ENCODE results near the gene ZNF407. TPM values are rescaled to one million over a fixed set of nuclear protein-coding genes. Genes with fewer than 3 reads are reported as not detected.

ZNF407 gene
- total RNA-seq, 6 experiments from 2014 or later = 4.3 to 8.0 (median 5.7) TPM

DNA sequence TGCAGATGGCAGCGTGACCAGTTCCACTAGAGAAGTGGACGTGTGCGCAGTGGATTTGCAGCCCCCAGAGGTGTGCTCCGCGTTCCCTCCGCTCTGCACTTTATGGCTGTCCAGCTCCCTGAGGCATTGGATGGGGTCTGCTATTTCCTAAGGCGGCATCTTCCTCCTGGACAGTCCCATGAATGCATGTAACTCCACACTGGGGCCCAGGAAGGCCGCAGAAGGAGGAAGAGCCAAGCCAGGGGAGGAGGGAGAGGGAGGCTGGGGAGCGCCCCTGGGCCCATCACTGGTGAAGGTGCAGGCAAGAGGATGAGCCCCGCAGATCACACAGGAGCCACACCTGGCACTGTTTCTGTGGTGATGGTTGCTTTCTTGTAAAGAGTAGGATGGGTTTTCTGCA, 512.1 kb downstream of the ZNF407 start:
- Histone ChIP-seq H3K4me1 (no peaks in the 10 kb centered on the region), H3K27ac (no peak overlapping the region), H3K27me3 (no peaks in the 10 kb centered on the region), H3K4me3 (no peak overlapping the region), H3K9me3 (no peaks in the 10 kb centered on the region), H3K36me3 (no peaks in the 10 kb centered on the region)
- WGBS (ENCODE audit: insufficient coverage, low coverage, low lambda C conversion rate, missing lambda C conversion rate) = 83% methylated on average over 7 of the region's 10 CpGs
- DNase-seq = peak in 1 of 3 donors; percentile 17
- no peak for TF ChIP-seq POLR2A (IDR thresholded peaks at IDR 0.05)
- TF ChIP-seq, protein P1, sequence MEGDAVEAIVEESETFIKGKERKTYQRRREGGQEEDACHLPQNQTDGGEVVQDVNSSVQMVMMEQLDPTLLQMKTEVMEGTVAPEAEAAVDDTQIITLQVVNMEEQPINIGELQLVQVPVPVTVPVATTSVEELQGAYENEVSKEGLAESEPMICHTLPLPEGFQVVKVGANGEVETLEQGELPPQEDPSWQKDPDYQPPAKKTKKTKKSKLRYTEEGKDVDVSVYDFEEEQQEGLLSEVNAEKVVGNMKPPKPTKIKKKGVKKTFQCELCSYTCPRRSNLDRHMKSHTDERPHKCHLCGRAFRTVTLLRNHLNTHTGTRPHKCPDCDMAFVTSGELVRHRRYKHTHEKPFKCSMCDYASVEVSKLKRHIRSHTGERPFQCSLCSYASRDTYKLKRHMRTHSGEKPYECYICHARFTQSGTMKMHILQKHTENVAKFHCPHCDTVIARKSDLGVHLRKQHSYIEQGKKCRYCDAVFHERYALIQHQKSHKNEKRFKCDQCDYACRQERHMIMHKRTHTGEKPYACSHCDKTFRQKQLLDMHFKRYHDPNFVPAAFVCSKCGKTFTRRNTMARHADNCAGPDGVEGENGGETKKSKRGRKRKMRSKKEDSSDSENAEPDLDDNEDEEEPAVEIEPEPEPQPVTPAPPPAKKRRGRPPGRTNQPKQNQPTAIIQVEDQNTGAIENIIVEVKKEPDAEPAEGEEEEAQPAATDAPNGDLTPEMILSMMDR (IDR thresholded peaks at IDR 0.05) = no peak
- intact Hi-C loops (cut with DNase I) = no loop called here
- no peak for ATAC-seq

DNA sequence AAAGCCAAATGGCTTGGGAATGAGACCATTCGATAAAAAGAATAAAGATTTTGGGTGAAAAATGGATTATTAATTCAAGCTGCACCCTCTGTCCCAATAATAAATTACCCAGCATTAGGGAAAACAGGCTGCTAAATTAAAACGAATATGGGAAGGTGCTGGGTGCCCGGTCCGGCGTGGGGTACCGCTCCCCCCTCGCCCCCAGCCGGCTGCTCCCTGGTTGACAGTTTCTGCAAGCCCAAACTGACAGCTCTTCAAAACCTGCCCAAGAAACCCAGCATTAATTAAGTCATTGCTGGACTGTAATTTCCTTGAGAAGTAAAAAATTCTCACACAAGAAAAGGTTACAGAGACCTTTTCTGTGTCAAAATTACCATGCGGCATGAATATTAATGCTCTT, 512.6 kb downstream of the ZNF407 start:
- no peak for DNase-seq
- no peaks in the 10 kb centered on the region for H3K9me3 ChIP-seq
- H3K36me3 ChIP-seq = no peaks in the 10 kb centered on the region
- no peaks in the 10 kb centered on the region for H3K4me1 ChIP-seq
- ATAC-seq = no peak
- no peak overlapping the region for H3K27ac ChIP-seq
- H3K27me3 ChIP-seq = no peaks in the 10 kb centered on the region
- intact Hi-C loops (cut with DNase I) = no loop called here
- 77% methylated on average over 9 of the region's 9 CpGs for WGBS (ENCODE audit: insufficient coverage, low coverage, low lambda C conversion rate, missing lambda C conversion rate)
- no peak overlapping the region for H3K4me3 ChIP-seq
- TF ChIP-seq POLR2A (IDR thresholded peaks at IDR 0.05) = no peak
- TF ChIP-seq, protein P1 (IDR thresholded peaks at IDR 0.05) = no peak

DNA sequence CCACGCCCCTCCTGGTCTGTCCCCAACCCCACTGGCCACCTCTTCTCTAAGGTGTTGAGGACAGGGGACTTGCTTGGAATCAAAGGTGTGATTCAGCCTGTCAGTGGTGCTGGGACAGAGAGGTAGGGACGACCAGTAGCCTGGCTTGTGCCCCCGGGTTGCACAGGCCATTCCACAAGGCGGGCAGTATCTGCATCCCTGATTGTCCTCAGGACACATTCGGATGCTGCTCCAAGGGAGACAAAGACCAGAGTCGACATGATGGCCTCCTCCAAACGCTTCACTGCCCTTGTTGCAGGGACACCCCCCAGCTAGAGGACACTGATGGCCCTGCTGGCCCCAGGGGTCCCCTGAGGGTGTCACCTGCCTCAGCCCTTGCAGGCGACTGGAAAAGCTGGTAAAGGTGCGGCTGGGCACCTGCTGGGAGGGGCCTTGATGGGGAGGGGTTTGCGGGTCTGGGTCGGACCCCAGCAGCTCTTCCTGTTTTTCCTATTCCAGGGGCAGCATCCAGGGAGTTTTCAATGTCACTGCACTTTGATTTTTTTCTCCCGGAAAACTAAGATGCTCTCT, 513.3 kb downstream of the ZNF407 start:
- Histone ChIP-seq H3K27ac (no peak overlapping the region), H3K9me3 (no peaks in the 10 kb centered on the region), H3K27me3 (no peaks in the 10 kb centered on the region), H3K4me3 (no peak overlapping the region), H3K36me3 (no peaks in the 10 kb centered on the region), H3K4me1 (no peaks in the 10 kb centered on the region)
- WGBS (ENCODE audit: insufficient coverage, low coverage, low lambda C conversion rate, missing lambda C conversion rate) = 65% methylated on average over 5 of the region's 12 CpGs
- intact Hi-C loops (cut with DNase I) = no loop called here
- no peak for TF ChIP-seq POLR2A (IDR thresholded peaks at IDR 0.05)
- TF ChIP-seq, protein P1 (IDR thresholded peaks at IDR 0.05) = no peak
- peak in 1 of 3 donors; percentile 28 for DNase-seq
- no peak for ATAC-seq

DNA sequence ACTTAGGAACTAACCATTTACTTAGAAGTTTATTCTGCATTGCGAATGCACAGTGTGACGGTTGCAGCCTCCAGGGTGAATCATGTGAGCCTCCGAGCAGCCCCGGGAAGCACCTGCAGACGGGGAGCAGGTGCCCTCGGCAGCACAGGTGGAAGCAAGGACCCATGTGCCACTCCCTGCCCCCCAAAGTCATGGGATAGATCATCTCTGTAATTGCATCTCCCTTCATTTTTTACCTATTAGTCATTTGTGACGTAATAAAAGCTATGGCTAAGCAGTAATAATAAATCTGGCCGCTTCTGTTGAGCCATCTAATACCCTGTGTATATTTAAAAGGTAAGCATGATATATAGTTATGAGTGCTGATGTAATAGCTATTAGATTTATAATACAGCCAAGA, 514.1 kb downstream of the ZNF407 start:
- no peaks in the 10 kb centered on the region for H3K36me3 ChIP-seq
- WGBS (ENCODE audit: insufficient coverage, low coverage, low lambda C conversion rate, missing lambda C conversion rate) = 69% methylated on average over 3 of the region's 8 CpGs
- DNase-seq (peak in 1 of 3 donors; percentile 38), ATAC-seq (no peak)
- no peaks in the 10 kb centered on the region for H3K4me1 ChIP-seq
- TF ChIP-seq, protein P1 (IDR thresholded peaks at IDR 0.05) = no peak
- TF ChIP-seq POLR2A (IDR thresholded peaks at IDR 0.05) = no peak
- intact Hi-C loops (cut with DNase I) = no loop called here
- H3K27me3 ChIP-seq = no peaks in the 10 kb centered on the region
- no peaks in the 10 kb centered on the region for H3K9me3 ChIP-seq
- H3K4me3 ChIP-seq = no peak overlapping the region
- H3K27ac ChIP-seq = no peak overlapping the region
